Kidney capillary endothelial cell (primary cell): ENCODE results near the gene ARHGAP18.
"Not testable (repeated sequence)": the region's sequence is repeated elsewhere in the genome, so short reads cannot be mapped to it uniquely, and the experiment has no call there.

ENCODE experiments used
- DNase-seq: peaks from one replicate; pipeline ENCODE4 v3.0.0-alpha.2; 2018; ENCODE audit warnings: low spot score

ARHGAP18 gene

DNA sequence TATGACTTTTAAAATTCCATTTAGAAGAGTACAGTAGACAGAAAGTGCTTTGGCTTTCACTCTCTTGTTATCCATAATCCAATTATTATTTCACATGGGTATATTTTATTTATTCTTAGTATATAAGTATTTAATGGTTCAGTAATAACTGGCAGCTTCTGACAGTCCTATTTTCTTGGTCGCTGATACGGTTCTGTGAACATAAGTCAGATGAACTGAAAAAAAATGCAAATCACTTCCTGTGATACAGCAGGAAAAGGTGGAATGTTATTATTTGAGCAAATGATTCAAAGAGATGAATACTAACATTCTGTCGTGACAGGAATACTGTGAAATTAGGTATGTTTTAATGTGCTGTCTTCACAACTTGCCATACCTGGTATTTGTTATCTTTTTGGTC lies 132.3 kb downstream of the ARHGAP18 start:
- DNase-seq: no peak

DNA sequence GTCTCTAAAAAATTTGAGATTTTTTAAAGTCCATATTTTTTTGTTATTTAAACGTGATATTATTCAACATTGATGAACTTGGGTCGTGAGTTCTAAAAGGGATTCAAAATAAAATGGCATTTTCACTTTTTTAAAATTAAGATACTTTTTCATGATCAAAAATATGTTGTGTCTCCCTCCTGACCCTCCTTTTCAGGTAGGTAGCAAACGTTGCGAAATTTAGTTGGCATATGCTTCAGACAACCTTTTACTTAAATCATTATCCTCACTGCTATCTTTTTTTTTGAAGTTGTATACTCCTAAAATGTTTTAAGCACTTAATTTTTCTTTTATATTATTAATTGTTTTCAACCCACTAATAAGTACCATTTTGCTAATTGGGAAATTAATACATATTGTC lies 133.5 kb downstream of the ARHGAP18 start:
- DNase-seq: no peak

DNA sequence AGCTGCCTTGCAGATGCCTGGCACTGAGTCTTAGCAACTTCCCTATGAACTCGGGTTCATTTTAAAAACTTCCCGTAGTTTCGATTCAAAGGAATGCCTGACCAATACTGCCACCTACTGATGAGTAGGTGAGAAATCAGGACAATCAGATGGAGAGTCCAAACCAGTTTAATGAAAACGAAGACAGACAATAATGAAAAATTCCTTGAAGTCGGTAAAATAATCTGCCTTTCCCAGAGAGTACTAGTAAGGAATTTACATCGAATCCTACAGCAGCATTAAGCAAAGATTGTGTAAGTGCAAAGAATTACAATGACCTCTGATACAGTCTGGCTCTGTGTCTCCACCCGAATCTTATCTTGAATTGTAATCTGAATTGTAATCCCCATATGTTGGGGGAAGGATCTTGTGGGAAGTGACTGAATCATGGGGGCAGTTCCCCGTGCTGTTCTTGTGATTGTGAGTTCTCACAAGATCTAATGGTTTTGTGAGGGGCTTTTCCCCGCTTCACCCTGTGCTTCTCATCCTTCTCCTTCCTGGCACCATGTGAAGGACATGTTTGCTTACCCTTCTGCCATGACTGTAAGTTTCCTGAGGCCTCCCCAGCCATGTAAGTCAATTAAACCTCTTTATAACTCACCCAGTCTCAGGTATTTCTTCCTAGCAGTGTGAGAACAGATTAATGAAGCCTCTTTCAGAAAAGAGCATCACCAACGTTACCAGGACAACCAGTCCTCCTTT lies 134.4 kb downstream of the ARHGAP18 start:
- peak; percentile 53 for DNase-seq

DNA sequence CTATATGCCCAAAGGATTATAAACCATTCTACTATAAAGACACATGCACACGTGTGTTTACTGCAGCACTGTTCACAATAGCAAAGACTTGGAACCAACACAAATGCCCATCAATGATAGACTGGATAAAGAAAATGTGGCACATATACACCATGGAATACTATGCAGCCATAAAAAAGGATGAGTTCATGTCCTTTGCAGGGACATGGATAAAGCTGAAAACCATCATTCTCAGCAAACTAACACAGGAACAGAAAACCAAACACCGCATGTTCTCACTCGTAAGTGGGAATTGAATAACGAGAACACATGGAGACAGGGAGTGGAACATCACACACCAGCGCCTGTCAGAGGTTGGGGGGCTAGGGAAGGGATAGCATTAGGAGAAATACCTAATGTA lies 135.4 kb downstream of the ARHGAP18 start:
- not testable (repeated sequence) for DNase-seq

DNA sequence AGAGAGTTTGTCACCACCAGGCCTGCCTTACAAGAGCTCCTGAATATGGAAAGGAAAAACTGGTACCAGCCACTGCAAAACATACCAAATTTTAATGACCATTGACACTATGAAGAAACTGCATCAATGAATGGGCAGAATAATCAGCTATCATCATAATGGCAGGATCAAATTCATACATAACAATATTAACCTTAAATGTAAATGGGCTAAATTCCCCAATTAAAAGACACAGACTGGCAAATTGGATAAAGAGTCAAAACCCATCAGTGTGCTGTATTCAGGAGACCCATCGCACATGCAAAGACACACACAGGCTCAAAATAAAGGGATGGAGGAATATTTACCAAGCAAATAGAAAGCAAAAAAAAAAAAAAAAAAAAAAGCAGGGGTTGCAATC lies 139.0 kb downstream of the ARHGAP18 start:
- not testable (repeated sequence) for DNase-seq

DNA sequence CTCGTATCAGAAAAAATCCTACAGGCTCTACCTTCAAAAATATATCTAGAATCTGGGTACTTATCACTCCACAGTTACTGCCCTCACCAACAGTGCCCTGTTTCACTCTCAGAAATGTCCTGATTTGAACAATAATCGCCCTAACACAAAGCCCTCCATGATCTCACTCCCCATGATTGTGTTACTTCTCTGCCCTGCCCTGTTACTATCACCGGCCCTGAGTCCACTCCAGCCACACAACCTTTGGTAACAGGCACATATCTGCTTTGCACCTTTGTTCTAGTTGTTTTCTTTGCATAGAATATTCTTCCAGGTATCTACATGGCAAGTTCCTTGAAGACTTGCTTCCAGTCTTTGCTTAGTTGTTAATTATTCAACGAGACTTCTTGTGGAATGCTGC lies 142.0 kb downstream of the ARHGAP18 start:
- DNase-seq: no peak

DNA sequence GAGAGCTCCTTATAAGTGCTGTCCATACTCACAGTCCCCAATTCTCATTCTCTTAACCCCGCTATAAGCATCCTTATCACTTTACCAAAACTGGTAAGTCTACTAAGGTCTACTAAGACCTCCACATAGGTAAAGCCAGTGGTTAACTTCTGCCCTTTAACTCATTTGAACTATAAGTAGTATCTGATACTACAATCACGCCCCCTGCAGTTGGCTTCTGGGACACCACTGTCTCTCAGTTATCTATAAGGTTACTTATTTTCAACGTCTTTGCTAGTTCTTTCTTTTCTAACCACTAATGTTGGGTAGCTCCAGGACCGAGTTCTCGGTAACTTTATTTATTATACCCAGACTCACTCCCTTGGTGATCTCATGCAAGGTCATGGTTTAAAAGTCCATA lies 142.6 kb downstream of the ARHGAP18 start:
- no peak for DNase-seq

DNA sequence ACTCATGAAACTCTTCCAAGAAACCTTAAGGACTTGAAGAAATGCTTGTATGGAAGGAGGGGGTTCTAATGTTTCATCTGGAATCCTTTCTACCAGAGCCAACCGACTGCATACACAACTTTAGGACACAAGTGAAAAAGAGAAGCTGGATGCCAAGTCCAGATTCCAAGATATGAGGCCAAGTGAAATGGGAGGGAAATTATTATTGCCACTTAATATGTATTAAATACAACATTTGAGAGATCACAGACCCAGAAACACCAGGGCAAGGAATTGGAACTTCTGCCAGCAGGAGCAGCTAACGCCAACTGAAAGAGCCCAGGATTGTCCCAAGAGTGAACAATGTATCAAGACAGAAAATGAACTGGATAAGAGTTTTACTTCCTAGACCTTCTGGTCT lies 144.2 kb downstream of the ARHGAP18 start:
- no peak for DNase-seq

DNA sequence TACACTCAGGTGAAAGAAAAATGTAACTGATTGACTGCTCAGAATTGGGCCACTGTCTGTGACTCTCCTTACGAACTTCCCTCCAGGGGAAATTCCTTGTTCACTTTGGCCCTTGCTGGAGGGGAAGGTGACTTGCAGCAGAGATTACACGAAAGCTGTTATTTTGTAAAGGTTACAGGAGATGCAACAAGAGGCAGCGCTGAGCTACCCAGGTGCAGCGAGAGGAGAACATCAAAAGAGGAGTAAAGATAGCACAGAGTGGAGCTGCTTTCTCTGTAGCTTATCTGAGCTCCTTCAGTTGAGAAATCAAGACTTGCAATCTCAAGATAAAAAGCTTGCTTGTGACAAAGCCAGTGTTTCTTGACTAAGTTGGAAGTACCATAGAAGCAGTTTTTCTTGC lies 144.6 kb downstream of the ARHGAP18 start:
- DNase-seq: no peak

DNA sequence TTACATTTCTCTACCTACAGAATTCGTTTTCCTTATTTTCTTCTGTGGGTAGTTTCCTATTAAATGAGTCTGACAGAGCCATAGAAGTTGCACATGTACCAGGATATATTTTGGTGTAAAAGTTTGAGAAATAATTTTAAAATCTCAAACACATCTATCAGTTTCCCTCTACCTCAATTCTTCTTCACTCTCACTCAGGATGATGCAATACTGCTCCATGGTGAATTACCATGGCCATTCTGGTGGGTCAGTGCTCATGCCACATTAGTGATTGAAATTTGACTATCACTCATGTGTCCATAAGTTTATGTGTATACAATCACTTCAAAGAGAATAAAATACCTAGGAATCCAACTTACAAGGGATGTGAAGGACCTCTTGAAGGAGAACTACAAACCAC lies 151.7 kb downstream of the ARHGAP18 start:
- no peak for DNase-seq

DNA sequence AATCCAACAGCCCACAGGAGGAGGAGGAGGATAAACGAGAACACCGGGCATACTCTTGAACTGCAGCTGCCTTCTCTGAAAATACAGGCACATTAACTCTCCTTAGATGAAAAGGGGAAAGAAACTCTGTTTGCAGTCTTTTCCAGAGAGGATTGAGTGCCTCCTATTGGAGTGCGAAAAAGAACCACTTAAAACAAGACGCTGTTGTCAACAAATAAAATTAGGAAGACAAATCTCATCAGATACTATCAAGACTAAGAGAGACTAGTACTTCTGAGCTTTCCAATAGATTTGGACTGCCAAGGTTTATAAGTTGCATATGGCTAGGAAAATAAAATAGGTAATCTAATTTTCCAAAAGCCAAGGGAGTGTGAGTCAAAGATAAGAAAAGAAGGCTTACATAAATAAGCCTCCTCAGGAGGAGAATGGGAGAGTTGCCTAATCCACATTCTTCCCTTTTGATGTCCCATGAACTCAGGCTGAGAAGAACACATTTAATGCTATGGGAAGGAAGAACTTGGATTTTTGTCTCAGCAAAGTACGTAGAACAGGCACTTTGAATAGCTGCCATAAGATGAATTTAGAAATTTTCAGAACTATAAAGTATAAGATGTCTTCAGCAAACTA lies 154.7 kb downstream of the ARHGAP18 start:
- DNase-seq: no peak

DNA sequence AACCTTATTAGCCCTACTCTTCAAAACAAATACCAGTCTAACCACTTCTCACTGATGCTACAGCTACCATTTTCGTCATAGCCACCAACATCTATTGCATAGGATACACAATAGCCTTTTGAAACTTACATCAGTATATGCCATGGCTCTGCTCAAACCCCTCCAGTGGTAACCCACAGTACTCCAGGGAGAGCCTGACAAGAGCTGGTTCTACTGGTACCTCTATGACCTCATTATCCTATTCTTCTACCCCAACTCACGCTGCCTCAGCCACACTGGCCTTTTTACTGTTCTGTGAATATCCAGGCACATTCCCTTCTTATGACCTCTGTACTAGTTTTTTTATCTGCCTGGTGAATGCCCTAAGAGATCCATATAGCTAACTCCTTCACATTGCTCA lies 157.6 kb downstream of the ARHGAP18 start:
- DNase-seq: no peak

DNA sequence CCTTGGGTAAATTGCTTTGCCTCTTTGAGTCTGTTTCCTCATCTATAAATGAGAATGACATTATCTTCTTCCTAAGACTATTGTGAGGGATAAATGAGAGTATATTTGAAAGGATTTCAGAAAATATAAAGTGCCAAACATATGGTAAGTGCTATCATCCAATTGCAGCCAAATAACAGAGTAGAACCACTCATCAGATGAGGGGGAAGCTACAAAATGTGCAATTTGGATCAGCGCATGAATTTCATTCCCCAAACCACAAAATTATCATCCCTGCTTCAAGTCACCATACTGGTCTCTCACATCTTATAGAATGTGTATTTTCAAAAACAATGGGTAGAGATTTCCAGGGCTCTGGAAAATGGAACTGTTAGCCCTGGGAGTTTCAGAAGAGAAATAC lies 158.5 kb downstream of the ARHGAP18 start:
- DNase-seq: no peak

DNA sequence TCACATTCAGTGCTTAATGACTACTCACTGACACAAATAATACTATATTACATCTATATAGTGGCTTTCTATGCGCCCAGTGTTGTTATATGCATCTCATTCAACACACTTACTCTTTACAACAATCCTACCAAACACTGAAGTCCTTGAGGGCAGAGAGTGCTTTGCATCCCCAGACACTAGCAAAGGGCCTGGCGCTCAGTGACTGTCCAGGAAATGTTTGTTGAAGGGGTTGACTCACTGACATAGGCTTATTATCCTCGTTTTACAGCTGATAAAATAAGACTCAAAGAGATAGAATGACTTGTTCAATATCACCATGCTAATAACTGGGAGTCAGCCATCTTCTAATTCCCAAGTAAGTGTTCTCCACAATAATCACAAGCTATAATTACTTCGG lies 163.3 kb downstream of the ARHGAP18 start:
- no peak for DNase-seq

DNA sequence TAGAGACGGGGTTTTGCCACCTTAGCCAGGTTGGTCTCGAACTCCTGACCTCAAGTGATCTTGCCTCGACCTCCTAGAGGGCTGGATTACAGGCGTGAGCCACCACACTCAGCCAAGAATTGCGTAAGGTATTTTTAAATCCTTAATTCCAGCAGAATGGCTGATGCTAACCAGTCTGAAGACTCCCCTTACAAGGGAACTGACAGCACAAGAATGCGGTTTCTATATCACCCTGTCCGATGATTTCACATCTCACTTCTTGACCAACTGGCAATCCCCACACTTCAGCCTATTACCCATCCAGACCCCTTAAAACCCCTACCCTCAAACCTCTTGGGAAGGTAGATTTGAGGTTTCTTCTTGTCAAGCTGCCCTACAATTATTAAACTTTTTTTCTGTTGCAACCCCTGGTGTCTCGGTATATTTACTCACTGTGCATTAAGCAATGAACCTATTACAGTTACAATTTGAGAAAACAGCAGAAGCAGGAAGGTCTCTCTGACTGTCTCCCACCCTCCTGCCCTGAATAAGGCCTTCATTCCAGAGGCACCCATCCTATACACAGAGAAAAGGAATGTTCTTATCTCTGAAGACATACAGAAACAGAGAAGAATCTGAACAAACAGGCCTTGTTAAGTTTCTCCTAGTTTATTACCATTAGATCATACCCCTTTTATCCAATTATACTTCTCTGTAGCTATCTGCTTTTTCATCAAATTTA lies 164.9 kb downstream of the ARHGAP18 start:
- DNase-seq: no peak

DNA sequence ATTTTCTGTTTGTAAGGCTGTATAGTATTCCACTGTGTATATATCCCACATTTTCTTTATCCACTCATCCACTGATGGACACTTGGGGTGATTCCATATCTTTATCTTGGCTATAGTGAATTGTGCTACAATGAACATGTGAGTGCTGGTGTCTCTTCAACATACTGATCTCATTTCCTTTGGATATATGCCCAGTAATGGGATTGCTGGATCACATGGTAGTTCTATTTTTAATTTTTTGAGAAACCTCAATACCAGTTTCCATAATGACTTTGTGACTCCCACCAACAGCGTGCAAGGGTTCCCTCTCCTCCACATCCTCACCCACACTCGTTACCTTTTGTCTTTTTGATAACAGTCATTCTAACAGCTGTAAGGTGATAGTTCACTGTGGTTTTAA lies 166.0 kb downstream of the ARHGAP18 start:
- peak; percentile 18 for DNase-seq

DNA sequence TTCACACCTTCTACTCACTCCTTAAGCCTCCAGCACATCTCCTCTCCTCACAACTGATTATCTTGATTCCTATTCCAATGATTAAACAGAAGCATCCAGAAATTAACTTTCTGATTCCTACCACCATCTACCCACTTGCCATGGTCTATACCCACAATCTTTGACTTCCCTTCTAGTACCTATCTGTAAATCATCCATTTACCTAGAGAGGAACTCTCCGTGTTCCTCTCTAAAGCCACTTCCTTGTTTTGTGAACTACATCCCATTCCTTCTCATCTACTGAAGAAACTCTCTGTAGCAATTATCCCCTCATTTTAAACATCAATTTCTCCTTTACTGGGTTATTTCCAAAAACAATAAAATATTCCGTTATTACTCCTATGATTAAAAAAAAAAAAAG lies 167.3 kb downstream of the ARHGAP18 start:
- DNase-seq: no peak

DNA sequence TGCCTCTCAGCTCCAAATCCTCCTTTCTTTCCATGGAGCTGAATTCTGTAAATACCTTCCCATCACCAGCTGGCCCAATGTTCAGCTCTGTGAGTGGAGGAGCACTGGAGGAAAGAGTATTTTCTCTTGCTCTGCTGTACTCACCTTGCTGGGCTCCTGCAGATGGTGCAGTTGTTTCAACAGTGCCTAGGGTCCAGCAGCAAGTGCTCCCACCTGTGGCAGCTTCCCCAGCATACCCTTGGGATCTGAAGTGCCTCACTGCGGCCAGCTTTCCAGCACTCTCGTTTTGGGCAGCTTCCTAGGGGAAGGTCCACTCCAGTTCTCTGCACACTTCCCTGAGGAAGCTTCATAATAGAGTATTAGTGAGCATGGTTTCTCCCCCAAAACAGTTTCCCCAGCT lies 170.9 kb downstream of the ARHGAP18 start:
- DNase-seq: no peak

DNA sequence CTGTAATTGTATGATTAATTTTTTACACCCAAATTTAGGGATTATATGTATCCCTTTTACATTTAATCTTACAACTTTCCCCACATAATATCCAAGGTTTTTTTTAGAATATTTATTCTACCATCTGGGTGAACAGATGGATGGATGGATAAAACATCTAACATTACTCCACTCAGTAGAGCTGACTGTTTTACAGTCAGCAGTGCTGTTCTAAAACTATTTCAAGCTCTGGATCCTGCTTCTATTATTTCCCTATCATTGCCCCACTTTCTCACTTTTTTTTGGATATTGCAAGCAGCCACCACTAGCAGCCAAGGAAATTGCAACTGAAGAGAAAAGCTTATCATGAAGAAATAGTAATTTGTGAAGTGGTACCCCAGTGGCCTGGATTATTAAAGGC lies 173.7 kb downstream of the ARHGAP18 start:
- no peak for DNase-seq

DNA sequence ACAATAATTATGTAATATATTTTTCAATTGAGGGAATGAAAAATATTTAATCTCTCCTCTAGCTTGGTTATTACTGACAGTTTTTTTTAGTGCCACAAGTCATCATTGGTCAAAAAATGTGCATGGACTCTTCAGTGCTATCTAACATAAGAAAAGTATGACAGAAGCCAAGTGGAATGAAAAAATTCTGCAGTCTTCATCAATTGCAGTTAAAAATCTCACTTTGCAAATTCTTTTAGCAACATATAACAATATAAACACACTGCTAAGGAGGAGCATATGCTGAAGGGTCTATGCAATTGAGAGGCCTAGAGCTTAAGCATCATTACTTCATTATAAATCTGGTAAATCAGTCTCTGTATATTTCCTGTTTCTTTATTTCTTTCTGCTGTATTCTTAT lies 175.1 kb downstream of the ARHGAP18 start:
- no peak for DNase-seq
